ENCODE data around the gene EYS. TPM values are rescaled to one million over a fixed set of nuclear protein-coding genes. Genes with fewer than 3 reads are reported as not detected.

The EYS gene
- polyA plus RNA-seq, 1 of the 3 experiments (the other 2 are of a cell fraction): 0.05 TPM

- TF ChIP-seq REST (IDR thresholded peaks at IDR 0.05; ENCODE audit: low read depth, low read length) (no peak), EP300 (IDR thresholded peaks at IDR 0.05; ENCODE audit: borderline replicate concordance in 1 of 2, low read depth in 1 of 2, low read length in 1 of 2) (no peak)
These were observed 1809.1 kb downstream of the EYS start (continued) for GRCh38 chr6:63897952-63898351.

DNA sequence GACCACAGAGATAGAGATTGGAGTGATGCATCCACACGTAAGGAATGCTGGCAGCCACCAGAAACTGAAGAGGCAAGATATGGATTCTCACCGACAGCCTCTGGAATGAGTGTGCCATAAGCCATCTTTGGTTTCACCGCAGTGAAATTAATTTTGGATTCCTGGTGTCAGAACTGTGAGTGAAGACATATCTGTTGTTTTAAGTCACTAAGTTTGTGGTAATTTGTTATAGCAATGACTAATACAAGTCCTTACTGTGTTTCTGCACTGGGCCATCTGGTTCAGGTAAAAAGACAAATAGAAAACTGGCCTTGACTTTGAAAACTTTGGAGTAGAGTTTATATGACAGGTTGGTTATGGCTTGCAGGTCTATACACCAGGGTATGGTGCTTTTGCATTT, 1809.6 kb downstream of the EYS start:
- Histone ChIP-seq H3K36me3 (replicated peaks in 1 of 2; ENCODE audit: control insufficient read depth in 1 of 2, insufficient read depth in 2 of 2, low read length in 1 of 2) (no peaks in the 10 kb centered on the region), H3K4me2 (no peak overlapping the region), H3K9ac (no peak overlapping the region), H3F3A (replicated peaks; ENCODE audit: insufficient read depth) (peaks cover 12% of the 10 kb centered on the region), H3K9me2 (no peaks in the 10 kb centered on the region), H3K9me3 (no peaks in the 10 kb centered on the region), H3K4me3 (ENCODE audit: low read depth in 2 of 2, low read length in 1 of 2) (no peak overlapping the region), H2AFZ (ENCODE audit: low read depth) (no peak overlapping the region), H3K4me1 (ENCODE audit: control insufficient read depth in 1 of 2, insufficient read depth in 2 of 2, low read depth in 1 of 2, low read length in 1 of 2) (peaks cover 0 to 4% of the 10 kb centered on the region in 2 experiments; a peak in 1 of 4 replicates), H4K20me1 (ENCODE audit: insufficient read depth) (no peaks in the 10 kb centered on the region), H3K27ac (ENCODE audit: low read depth in 2 of 2, low read length in 1 of 2) (peak overlapping the region in 1 of 2 experiments; percentile 4; a peak in 2 of 4 replicates), H3K79me2 (ENCODE audit: insufficient read depth) (no peaks in the 10 kb centered on the region), H3K27me3 (ENCODE audit: insufficient read depth) (no peaks in the 10 kb centered on the region)
- CTCF ChIA-PET: no interaction called here
- POLR2A ChIA-PET: no interaction called here
- WGBS (ENCODE audit: low lambda C conversion rate): 10% methylated on average over 3 of the region's 3 CpGs
- no peak for DNase-seq
- TF ChIP-seq RFX5 (IDR thresholded peaks at IDR 0.05; ENCODE audit: low read length) (no peak), YY1 (IDR thresholded peaks at IDR 0.05; ENCODE audit: low read depth) (no peak; the same call in 1 of the 2 replicates), TAF1 (IDR thresholded peaks at IDR 0.05; ENCODE audit: borderline replicate concordance, low read depth, low read length) (no peak), RAD21 (IDR thresholded peaks at IDR 0.05; ENCODE audit: low read length) (no peak), SIN3A (IDR thresholded peaks at IDR 0.05; ENCODE audit: borderline replicate concordance, low read depth, low read length) (0 out of 2 replicates have a peak, but pooled peaks have one; percentile 34), ELF1 (IDR thresholded peaks at IDR 0.05) (no peak), RXRA (IDR thresholded peaks at IDR 0.05; ENCODE audit: borderline replicate concordance, low read depth) (no peak; the same call in 1 of the 2 replicates), CTCF (IDR thresholded peaks at IDR 0.05) (no peak), FOXJ3 (CRISPR knock-in tag; IDR thresholded peaks at IDR 0.05) (no peak), GABPA (IDR thresholded peaks at IDR 0.05; ENCODE audit: low read depth) (0 out of 2 replicates have a peak, but pooled peaks have one; percentile 25), POLR2AphosphoS5 (IDR thresholded peaks at IDR 0.05; ENCODE audit: low read depth, low read length) (peak; percentile 95), NFIC (IDR thresholded peaks at IDR 0.05; ENCODE audit: borderline replicate concordance) (peak; percentile 67; the same call in 1 of the 2 replicates), SMC3 (IDR thresholded peaks at IDR 0.05; ENCODE audit: low read depth, low read length) (no peak), MEF2A (IDR thresholded peaks at IDR 0.05; ENCODE audit: borderline replicate concordance, low read depth) (no peak; the same call in 1 of the 2 replicates), MAX (IDR thresholded peaks at IDR 0.05; ENCODE audit: low read depth) (no peak; the same call in 1 of the 2 replicates)
- TF ChIP-seq, protein P1, sequence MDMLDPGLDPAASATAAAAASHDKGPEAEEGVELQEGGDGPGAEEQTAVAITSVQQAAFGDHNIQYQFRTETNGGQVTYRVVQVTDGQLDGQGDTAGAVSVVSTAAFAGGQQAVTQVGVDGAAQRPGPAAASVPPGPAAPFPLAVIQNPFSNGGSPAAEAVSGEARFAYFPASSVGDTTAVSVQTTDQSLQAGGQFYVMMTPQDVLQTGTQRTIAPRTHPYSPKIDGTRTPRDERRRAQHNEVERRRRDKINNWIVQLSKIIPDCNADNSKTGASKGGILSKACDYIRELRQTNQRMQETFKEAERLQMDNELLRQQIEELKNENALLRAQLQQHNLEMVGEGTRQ (IDR thresholded peaks at IDR 0.05; ENCODE audit: borderline replicate concordance, low read depth, low read length): no peak
- TF ChIP-seq, protein P2, sequence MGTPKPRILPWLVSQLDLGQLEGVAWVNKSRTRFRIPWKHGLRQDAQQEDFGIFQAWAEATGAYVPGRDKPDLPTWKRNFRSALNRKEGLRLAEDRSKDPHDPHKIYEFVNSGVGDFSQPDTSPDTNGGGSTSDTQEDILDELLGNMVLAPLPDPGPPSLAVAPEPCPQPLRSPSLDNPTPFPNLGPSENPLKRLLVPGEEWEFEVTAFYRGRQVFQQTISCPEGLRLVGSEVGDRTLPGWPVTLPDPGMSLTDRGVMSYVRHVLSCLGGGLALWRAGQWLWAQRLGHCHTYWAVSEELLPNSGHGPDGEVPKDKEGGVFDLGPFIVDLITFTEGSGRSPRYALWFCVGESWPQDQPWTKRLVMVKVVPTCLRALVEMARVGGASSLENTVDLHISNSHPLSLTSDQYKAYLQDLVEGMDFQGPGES (IDR thresholded peaks at IDR 0.05; ENCODE audit: low read depth, low read length): no peak
- TF ChIP-seq, protein P3, sequence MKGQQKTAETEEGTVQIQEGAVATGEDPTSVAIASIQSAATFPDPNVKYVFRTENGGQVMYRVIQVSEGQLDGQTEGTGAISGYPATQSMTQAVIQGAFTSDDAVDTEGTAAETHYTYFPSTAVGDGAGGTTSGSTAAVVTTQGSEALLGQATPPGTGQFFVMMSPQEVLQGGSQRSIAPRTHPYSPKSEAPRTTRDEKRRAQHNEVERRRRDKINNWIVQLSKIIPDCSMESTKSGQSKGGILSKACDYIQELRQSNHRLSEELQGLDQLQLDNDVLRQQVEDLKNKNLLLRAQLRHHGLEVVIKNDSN (IDR thresholded peaks at IDR 0.05; ENCODE audit: borderline replicate concordance, low read depth): no peak
- TF ChIP-seq, protein P4, sequence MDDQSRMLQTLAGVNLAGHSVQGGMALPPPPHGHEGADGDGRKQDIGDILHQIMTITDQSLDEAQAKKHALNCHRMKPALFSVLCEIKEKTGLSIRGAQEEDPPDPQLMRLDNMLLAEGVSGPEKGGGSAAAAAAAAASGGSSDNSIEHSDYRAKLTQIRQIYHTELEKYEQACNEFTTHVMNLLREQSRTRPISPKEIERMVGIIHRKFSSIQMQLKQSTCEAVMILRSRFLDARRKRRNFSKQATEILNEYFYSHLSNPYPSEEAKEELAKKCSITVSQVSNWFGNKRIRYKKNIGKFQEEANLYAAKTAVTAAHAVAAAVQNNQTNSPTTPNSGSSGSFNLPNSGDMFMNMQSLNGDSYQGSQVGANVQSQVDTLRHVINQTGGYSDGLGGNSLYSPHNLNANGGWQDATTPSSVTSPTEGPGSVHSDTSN (IDR thresholded peaks at IDR 0.05): peak; percentile 98

Data from SK-N-SH (cell line).